GM18517 (cell line): ENCODE data around the gene PLEKHG2.
A peak's percentile ranks its signal among the peaks of the same experiment; 100 is the strongest.
"Not testable (repeated sequence)": the region's sequence is repeated elsewhere in the genome, so short reads cannot be mapped to it uniquely, and the experiment has no call there.

Source experiments
- ATAC-seq: cut with Tn5 transposase; IDR thresholded peaks from one replicate; pipeline ENCODE4 v1.9.1; 2021; ENCODE audit warnings: mild to moderate bottlenecking, moderate library complexity; ENCODE audit not compliant: unreplicated experiment

Gene PLEKHG2, protein sequence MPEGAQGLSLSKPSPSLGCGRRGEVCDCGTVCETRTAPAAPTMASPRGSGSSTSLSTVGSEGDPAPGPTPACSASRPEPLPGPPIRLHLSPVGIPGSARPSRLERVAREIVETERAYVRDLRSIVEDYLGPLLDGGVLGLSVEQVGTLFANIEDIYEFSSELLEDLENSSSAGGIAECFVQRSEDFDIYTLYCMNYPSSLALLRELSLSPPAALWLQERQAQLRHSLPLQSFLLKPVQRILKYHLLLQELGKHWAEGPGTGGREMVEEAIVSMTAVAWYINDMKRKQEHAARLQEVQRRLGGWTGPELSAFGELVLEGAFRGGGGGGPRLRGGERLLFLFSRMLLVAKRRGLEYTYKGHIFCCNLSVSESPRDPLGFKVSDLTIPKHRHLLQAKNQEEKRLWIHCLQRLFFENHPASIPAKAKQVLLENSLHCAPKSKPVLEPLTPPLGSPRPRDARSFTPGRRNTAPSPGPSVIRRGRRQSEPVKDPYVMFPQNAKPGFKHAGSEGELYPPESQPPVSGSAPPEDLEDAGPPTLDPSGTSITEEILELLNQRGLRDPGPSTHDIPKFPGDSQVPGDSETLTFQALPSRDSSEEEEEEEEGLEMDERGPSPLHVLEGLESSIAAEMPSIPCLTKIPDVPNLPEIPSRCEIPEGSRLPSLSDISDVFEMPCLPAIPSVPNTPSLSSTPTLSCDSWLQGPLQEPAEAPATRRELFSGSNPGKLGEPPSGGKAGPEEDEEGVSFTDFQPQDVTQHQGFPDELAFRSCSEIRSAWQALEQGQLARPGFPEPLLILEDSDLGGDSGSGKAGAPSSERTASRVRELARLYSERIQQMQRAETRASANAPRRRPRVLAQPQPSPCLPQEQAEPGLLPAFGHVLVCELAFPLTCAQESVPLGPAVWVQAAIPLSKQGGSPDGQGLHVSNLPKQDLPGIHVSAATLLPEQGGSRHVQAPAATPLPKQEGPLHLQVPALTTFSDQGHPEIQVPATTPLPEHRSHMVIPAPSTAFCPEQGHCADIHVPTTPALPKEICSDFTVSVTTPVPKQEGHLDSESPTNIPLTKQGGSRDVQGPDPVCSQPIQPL (N-terminal part only)

DNA sequence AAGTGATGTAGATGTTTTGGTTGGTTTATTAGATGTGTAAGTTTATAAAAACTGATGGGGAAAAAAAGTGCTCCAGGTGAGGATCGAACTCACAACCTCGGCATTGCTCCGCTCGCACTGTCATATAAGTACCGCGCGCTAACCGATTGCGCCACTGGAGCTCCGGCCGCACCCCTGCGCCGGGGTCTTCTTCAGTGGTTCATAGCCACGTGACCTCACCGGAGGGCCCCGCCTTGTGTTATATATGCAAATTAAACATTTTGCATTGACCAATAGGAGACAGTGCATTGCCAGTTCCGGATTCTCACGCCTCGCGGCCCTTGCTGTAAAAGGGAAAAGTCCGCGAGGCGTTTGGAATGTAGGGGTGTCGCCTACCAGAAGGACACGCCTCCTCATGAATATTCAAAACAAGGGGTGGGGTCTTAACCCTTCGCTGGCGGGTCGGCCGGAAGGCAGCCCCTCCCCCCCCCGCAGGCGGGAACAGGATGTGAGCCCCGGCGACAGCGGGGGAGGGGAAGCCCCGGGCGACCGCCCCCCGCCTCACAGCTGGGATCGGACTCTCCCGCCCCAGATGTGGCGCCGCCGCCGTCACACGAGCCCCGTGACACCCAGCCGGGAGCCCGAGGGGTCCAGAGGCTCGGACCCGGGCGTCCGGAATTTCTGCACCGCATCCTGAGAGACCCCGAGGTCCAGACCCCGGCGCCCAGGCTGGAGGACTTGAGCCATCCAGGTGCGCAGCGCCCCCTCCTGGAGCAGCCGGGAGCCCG, at the start of gene PLEKHG2:
Gene PLEKHG2 (plus strand): TSS at position 570 of the 767 bp plus-strand sequence. CDS start 1,418 bp downstream, outside the sequence.
- ATAC-seq, result peak; percentile 59

DNA sequence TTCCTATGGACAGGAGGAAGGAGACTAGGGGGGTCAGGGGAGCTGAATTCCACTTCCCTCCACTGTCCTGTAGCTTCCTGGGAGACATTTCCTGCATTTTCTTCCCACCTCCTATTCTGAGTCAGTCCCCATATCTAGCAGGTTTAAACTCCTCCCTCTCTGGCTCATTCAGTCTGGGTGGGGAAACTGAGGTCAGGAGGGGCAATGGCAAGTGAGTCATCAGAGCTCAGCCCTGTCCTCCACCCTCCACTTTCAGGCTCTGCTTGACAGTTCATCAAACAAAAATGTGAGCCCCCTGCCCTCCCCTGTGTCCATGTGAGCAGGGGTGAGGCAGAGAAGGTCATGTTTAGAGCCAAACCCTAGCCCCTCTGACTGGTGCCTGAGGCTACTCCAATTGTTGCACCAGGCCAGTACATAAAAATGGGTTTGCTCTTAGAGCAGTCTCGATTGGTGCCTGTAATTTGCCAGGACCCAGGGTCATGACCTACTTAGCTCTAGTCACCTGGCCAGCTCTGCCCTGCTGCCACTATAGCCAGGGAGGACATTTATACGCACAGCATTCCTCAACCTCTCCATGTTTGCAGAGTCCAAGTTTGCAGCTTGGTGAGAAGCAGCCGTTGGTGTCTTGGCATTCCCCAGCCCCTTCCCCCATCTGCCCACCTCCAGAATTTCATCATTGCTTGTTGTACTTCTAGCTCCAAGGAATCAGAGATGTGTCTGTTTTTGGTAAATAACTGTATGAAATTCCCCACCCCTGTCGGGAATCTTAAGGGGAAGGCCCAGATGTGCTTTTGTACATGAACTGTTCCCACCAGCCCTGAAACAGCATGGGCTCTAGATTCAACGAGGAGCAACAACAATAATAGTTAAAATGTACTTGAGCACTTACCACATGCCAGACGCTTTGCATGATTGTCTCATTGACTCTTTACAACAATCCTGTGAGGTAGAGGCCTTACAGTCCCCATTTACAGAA, 49.5 kb upstream of the PLEKHG2 start:
- no peak for ATAC-seq

DNA sequence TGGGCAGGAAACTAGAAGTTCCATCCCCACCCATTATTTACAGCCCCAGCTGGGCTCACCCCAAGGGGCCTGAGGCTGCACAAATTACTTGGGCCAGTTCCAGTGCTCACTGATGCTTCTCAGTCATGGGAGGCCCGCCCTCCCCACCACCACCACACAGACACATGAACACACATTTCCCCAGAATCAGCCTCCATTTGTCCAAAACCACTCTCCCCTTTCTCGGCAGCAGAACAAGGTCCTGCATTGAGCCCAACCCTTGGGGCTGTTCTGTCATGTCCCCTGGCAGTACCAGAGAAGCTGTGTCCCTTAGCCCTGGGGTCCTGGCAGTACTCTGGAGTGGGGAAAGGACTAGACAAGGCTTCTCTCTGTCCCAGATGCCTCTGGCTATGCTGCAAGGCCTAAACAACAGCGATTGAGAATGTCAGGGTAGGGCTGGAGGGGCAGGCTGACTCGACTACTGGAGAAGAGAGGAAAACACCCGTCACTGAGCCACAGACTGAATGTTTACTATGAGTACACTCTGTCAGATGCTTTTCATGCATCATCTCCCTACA, 48.5 kb upstream of the PLEKHG2 start:
- no peak for ATAC-seq

DNA sequence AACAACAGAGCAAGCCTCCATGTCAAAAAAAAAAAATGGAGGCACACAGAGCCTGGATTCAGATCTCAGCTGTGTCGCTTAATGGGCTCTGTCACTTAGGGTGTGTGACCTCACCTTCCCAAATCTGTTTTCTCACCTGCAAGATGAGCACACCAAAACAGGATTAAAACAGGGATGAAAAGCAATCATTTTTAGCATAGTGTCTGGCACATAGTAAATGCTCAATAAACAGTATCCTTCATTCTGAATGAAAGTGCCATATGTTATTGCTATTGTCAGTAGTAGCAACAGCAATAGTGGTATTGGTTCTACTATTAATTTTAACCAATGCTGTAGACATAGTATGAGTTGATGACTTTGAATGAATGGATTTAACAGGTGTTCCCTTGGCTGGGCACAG, 46.9 kb upstream of the PLEKHG2 start:
- no peak for ATAC-seq

DNA sequence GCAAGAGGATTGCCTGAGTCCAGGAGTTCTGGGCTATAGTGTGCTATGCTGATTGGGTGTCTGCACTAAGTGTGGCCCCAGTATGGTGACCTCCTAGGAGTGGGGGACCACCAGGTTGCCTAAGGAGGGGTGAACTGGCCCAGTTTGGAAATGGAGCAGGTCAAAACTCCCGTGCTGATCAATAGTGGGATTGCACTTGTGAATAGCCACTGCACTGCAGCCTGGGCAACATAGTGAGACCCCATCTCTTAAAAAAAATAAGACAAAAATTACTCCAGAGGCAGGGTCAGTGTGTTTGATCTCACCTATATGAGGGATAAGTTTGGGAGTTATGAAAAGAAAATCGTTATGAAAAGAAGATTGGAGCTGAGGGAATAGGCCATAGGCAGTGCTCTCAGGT, 43.3 kb upstream of the PLEKHG2 start:
- no peak for ATAC-seq

DNA sequence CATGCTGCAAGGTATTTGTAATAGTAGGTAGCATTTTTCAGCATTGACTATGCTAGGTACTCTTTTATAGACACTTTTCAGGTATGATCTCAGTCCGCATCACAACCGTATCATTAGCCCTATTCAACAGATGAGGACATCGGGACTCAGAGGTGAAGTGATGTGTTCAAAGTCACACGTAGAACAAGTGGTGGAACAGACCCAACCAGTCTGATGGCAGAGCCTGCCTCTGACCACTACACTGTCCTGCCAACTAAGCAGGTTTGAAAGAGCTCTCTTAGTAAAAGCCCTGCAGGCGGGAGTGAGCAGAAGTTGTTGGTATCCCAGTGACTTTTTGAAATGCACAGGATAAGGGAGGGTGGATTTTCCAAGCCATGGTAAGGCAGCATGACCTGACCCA, 41.7 kb upstream of the PLEKHG2 start:
- no peak for ATAC-seq

DNA sequence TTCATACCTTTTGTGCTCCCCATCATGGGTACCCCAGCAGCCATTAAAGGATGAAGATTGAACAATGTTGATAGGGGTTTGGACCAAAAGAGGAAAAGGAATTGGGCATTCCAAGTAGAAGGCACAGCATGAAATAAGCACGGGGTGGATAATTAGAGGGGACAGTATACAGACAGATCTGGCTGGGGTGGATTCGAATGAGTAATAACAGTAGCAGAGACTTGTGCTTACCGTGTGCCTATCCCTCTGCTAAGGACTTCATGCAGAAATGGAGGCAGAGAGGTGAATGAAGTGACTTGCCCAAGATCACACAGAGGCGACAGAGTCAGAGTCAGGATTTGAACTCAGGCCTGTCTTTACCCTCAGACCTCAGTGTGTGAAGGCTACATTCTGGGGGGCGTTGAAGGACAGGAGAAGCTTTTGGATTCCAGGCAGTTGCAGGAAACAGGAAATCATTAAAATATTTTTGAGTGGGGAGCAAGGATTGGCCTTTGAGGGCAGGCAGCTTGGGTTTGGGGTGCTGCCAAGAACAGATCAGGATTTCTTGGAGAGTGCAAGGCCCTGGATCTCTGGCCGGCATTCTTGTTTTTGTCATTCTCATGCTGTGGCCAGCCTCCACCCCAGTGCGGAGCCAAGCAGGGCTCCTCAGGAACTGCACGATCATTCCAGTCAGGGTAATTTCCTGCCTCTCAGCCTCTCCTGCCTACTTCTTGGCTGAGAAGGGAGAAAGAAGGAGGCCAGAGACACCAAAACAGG, 40.2 kb upstream of the PLEKHG2 start:
- ATAC-seq, result no peak

DNA sequence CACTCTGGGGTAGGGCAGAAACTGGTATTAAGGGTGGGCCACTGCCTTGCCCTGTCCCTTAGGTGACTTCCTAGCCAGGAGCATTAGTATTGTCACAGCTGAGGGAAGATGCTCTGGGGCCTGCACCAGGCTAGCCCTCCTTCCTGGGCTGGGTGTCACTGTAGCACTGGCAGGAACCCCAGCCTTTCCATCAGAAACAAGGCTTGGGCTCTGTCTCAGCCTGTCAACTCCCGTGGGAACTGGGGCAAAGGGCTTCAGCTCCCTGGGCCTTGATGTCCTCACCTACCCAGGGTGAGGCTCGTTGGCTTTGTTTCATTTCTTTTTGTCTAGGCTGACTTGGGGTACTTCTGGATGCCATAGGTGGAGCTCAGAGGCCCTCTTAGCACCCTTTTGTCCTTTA, 39.5 kb upstream of the PLEKHG2 start:
- no peak for ATAC-seq

DNA sequence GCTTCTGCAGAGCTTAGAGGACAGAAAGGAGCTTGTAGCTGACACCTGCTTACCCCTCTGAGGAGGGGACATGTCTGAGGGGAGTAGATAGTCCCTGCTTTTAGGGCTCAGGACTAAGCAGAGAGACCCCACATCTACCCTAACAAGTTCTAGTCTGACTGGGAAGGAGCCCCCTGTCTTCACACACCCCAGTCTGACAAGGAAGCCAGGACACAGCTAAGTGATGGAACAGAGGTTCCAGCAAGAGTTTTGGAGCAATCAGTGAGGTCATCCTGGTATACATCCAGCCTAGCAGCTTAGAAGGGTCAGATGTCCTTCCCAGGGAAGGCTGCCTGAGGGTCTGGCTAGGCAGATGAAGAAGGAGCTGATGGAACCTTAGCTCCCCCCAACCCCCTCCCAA, 36.5 kb upstream of the PLEKHG2 start:
- no peak for ATAC-seq

DNA sequence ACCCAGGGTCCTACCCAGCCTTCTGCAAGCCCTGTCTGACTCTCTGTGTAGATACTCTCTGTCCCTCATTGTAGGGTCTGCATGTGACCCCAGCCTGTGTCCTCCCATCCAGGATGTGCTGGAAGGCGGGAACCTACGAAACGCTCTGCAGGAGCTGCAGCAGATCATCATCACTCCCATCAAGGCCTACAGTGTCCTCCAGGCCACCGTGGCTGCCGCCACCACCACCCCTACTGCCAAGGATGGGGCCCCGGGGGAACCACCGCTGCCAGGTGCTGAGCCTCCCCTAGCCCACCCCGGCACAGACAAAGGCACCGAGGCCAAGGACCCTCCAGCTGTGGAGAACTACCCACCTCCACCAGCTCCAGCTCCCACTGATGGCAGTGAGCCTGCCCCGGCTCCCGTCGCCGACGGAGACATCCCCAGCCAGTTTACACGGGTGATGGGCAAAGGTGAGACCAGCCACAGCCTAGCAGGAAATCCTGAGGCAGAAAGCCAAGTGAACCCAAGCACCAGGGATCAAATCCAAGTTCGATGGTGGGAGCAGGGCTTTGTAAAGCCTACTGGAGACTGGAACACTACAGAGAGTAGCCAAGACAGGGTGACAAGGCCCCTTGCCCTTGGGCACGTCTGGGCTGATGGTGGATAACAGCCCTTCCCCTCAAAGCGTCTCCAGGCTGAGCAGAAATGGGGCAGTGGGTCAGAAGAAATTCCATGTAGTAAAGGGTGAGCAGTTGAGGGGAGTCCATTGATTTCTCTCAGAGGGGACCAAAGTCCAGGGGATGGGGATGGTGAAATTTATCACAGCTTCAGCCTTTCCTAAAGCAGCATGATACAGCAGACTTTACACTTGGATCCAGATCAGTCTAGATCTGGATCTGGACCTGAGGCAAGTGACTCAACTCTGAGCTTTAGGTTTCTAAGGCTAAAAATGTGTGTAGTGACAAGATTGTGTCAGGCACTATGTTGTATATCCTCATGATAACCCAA, 34.8 kb upstream of the PLEKHG2 start:
- no peak for ATAC-seq

DNA sequence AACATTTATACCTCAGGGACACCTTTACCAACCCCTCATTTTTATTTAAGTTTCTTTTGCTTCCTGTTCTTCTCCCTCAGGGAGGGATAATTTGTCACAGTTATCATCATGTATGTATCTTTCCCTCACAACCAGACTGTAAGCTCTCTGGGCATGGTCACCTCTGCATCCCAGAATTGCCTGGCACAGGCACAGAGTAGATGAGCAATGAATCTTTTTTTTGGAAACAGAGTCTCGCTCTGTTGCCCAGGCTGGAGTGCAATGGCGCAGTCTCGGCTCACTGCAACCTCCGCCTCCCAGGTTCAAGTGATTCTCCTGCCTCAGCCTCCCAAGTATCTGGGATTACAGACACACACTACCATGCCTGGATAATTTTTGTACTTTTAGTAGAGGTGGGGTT, 33.1 kb upstream of the PLEKHG2 start:
- ATAC-seq, result not testable (repeated sequence)

DNA sequence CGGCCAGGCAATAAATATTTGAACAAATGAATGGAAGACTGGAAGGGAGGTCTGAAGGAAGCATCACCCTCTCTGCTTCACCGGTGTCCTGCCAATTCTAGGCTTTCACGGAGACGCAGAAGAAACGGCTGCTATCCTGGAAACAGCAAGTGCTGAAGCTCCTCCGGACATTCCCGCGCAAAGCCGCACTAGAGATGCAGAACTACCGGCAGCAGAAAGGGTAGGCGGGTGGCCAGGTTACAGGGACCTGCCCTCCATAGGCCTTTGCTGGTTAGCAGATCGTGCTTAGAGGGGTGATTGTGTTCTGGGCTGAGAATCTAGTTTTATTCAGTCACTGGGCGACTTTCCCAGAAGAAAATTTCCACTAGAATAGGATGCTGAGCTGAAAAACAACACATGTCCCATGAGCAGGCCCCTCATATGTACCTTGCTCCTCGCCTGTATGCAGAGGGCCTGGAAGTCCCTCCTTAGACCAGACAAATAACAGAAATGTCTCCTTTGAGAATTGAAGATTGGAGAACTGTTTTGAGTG, 32.5 kb upstream of the PLEKHG2 start:
- no peak for ATAC-seq

DNA sequence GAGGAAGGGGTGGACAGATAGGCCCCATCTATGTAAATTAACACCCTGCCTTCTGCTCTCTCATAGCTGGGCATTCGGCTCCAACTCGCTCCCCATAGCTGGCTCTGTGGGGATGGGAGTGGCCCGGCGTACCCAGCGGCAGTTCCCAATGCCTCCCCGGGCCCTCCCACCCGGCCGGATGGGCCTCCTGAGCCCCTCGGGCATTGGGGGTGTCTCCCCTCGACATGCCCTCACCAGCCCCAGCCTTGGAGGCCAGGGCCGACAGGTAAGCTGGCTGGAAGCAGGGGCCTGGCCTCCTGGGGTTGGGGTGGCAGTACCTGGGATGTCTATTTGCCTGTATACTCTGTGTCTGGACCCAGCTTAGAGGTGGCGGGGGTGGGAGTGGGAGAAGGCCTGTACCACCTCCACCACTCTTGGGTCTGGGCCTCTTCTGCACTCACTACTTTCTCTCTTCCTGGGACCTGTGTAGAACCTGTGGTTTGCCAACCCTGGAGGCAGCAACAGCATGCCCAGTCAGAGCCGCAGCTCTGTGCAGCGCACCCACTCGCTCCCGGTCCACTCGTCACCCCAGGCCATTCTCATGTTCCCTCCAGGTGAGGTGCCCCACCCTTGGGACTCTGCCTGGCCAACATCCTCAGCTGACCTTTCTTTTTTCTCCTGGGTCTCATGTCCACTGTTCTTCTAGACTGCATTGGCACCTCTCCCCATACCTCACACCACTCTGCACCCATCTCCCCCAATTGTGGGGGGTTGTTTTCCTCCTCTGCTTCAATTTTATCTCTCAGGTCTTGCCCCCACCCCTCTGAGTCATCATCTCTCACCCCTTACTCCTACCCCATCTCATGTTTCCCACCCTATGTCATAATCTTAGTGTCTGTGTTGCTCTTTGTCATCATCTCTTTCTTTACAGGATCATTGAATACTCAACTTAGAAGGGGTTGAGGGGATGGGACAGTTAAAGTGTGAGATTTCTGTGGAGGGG, 31.7 kb upstream of the PLEKHG2 start:
- no peak for ATAC-seq

DNA sequence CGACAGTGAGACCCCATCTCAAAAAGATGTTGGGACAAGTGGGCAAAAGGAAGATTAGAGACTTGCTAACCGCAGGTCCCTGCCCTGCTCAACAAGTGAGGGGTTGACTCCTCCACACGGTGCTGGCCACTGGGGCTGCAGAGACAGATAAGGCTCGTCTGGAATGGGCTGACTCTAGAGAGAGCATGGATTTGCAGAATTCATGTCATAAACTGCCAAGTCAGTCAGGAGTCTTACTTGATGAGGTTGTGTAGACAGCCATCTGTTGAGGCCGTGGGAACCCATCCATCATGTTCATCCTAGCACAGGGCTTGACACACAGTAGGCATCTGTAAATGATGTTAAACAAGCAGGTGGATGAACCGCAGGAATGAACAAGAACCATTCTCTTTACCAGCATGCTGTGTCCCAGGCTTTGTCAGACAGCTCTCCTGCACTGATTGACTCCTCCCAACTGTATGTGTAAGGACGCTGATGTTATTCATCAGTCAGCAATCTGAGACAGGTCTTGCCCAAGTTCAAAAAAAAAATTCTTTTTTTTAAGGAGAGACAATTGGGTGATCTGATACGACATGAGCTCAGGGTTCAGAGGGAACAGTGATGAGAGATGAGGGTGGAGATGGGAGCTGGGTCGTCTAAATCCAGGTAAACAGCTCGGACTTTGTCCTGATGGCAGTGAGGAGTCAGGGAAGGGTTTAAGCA, 30.4 kb upstream of the PLEKHG2 start:
- no peak for ATAC-seq
